Prostate gland (tissue), 2 donors: ENCODE data around the gene TSHB.

Source experiments
- POLR2A ChIP-seq: fragments of 450-650 bp; IDR thresholded peaks from one replicate; pipeline ENCODE4 v1.6.1; 2016; ENCODE audit warnings: antibody characterized with exemption, mild to moderate bottlenecking
- TF ChIP-seq, protein P1 (sequence below), 4 experiments: fragments of 200-600 bp in 2 of 4; fragments of 450-650 bp in 2 of 4; sonication (generic) in 2 of 4; IDR thresholded peaks; 1 replicate in 3 of 4; 2 replicates in 1 of 4; pipeline ENCODE4 v1.5.1; 2016 to 2019; ENCODE audit warnings: antibody characterized with exemption in 4 of 4, mild to moderate bottlenecking in 2 of 4, moderate library complexity in 2 of 4

DNA sequence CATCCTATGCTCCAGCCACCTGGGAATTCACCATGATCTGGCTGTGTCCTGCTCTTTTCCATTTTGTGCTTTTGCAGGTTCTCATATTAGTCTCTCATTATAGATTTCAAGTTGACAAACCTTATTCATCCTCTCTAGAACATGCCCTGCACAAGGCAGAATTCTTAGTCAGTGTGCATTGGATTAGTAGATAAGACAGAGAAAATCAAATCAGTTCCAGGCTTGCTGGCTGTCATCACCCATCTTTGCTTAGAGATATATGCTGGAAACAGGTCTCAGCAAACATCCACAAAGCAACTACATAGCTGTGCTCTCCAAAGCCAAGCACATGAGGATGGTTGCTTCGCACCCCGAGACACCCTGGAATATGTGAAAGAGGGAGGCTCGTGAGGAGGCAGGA, 34.8 kb downstream of the TSHB start:
- TF ChIP-seq, protein P1, sequence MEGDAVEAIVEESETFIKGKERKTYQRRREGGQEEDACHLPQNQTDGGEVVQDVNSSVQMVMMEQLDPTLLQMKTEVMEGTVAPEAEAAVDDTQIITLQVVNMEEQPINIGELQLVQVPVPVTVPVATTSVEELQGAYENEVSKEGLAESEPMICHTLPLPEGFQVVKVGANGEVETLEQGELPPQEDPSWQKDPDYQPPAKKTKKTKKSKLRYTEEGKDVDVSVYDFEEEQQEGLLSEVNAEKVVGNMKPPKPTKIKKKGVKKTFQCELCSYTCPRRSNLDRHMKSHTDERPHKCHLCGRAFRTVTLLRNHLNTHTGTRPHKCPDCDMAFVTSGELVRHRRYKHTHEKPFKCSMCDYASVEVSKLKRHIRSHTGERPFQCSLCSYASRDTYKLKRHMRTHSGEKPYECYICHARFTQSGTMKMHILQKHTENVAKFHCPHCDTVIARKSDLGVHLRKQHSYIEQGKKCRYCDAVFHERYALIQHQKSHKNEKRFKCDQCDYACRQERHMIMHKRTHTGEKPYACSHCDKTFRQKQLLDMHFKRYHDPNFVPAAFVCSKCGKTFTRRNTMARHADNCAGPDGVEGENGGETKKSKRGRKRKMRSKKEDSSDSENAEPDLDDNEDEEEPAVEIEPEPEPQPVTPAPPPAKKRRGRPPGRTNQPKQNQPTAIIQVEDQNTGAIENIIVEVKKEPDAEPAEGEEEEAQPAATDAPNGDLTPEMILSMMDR (IDR thresholded peaks at IDR 0.05): no peak
- no peak for TF ChIP-seq POLR2A
